ENCODE measurements around the gene TWIST1. TPM values are rescaled to one million over a fixed set of nuclear protein-coding genes. Genes with fewer than 3 reads are reported as not detected.

TWIST1 gene
- total RNA-seq, 1 donor from 2014 or later = not detected

GRCh38 chr7:19102884-19103283, 14.6 kb downstream of the TWIST1 start:
- intact Hi-C loops (cut with DNase I) = no loop called here
- no peak overlapping the region for H3K4me3 ChIP-seq
- H3K27ac ChIP-seq = no peak overlapping the region
- H3K4me1 ChIP-seq = peaks cover 18% of the 10 kb centered on the region
- TF ChIP-seq, protein P1, sequence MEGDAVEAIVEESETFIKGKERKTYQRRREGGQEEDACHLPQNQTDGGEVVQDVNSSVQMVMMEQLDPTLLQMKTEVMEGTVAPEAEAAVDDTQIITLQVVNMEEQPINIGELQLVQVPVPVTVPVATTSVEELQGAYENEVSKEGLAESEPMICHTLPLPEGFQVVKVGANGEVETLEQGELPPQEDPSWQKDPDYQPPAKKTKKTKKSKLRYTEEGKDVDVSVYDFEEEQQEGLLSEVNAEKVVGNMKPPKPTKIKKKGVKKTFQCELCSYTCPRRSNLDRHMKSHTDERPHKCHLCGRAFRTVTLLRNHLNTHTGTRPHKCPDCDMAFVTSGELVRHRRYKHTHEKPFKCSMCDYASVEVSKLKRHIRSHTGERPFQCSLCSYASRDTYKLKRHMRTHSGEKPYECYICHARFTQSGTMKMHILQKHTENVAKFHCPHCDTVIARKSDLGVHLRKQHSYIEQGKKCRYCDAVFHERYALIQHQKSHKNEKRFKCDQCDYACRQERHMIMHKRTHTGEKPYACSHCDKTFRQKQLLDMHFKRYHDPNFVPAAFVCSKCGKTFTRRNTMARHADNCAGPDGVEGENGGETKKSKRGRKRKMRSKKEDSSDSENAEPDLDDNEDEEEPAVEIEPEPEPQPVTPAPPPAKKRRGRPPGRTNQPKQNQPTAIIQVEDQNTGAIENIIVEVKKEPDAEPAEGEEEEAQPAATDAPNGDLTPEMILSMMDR (IDR thresholded peaks at IDR 0.05) = no peak
- no peaks in the 10 kb centered on the region for H3K36me3 ChIP-seq
- no peaks in the 10 kb centered on the region for H3K9me3 ChIP-seq
- no peak for ATAC-seq
- DNase-seq = no peak
- peaks cover 61% of the 10 kb centered on the region for H3K27me3 ChIP-seq (ENCODE audit: low read depth)

DNA sequence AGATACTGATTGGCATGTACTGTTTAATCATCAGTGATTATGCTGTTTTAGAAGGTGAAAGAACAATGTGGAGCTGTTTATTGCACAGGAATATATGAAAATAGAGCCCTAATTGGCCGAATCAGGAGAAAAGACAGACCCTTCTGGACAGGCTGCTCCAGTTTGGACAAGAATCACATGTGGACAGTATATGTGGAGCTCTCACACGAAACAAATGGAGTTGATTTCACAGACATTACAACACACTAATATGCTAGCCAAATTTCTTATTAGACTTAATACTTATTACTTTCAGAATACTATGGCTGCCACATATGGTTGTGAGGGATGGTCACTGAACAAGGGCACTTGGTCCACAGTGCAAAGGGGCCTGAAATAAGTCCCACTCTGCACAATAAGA, 15.5 kb downstream of the TWIST1 start:
- H3K9me3 ChIP-seq = no peaks in the 10 kb centered on the region
- H3K4me1 ChIP-seq = peaks cover 8% of the 10 kb centered on the region
- no peaks in the 10 kb centered on the region for H3K36me3 ChIP-seq
- no peak overlapping the region for H3K4me3 ChIP-seq
- H3K27me3 ChIP-seq (ENCODE audit: low read depth) = peaks cover 51% of the 10 kb centered on the region
- DNase-seq = no peak
- ATAC-seq = no peak
- TF ChIP-seq, protein P1 (IDR thresholded peaks at IDR 0.05) = no peak
- intact Hi-C loops (cut with DNase I) = no loop called here
- H3K27ac ChIP-seq = no peak overlapping the region

DNA sequence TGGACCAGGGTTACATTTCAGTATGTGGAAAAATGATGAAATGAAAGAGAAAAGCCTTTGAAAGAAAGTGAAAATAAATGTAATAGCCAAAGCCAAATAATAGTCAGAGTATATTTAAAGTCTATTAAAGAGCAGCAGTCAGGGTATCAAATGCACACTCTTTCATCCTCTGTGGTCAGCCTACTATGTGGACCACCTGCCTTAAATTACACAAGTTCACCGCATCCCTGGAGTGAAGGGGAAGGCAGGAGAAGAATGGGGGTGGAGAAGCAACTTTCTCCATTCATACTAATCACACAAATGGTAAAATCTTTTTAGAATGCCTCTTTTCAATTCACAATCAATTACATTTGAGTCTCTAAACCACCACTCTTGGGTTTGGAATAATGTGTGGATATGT, 16.0 kb downstream of the TWIST1 start:
- Histone ChIP-seq H3K27ac (no peak overlapping the region), H3K9me3 (no peaks in the 10 kb centered on the region), H3K4me3 (no peak overlapping the region), H3K27me3 (ENCODE audit: low read depth) (peaks cover 47% of the 10 kb centered on the region), H3K4me1 (peaks cover 5% of the 10 kb centered on the region), H3K36me3 (no peaks in the 10 kb centered on the region)
- intact Hi-C loops (cut with DNase I) = no loop called here
- TF ChIP-seq, protein P1 (IDR thresholded peaks at IDR 0.05) = no peak
- DNase-seq (no peak), ATAC-seq (no peak)

DNA sequence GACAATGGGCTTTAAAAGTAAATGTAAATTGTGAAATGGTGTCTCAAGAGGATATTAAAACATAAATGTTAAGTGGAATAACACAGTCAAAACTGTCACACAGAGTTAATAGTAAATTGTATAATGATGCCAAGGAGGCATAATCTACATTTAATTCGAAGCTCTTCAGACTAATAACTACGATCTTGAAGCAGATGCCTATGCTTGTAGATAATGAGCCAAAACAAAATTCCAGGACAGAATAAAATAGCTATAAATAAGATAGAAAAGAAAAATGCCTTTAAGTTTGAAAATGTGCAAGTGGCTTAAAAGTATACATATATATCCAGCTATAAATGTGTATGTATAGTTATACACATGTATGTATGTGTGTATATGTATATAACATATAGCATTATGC, 17.5 kb downstream of the TWIST1 start:
- intact Hi-C loops (cut with DNase I) = no loop called here
- ATAC-seq (no peak), DNase-seq (no peak)
- no peaks in the 10 kb centered on the region for H3K36me3 ChIP-seq
- peaks cover 34% of the 10 kb centered on the region for H3K27me3 ChIP-seq (ENCODE audit: low read depth)
- H3K4me3 ChIP-seq = no peak overlapping the region
- H3K27ac ChIP-seq = no peak overlapping the region
- H3K4me1 ChIP-seq = no peaks in the 10 kb centered on the region
- H3K9me3 ChIP-seq = no peaks in the 10 kb centered on the region
- TF ChIP-seq, protein P1 (IDR thresholded peaks at IDR 0.05) = no peak

- Histone ChIP-seq H3K27ac (no peak overlapping the region), H3K27me3 (ENCODE audit: low read depth) (peaks cover 27% of the 10 kb centered on the region), H3K4me3 (no peak overlapping the region), H3K4me1 (no peaks in the 10 kb centered on the region), H3K36me3 (no peaks in the 10 kb centered on the region), H3K9me3 (no peaks in the 10 kb centered on the region)
- DNase-seq = no peak
- TF ChIP-seq, protein P1 (IDR thresholded peaks at IDR 0.05) = no peak
- intact Hi-C loops (cut with DNase I) = no loop called here
- no peak for ATAC-seq
Observed at GRCh38 chr7:19099194-19099593, 18.2 kb downstream of the TWIST1 start.

- no peak overlapping the region for H3K27ac ChIP-seq
- DNase-seq (no peak), ATAC-seq (no peak)
- TF ChIP-seq, protein P1 (IDR thresholded peaks at IDR 0.05) = no peak
- no peaks in the 10 kb centered on the region for H3K9me3 ChIP-seq
- peaks cover 20% of the 10 kb centered on the region for H3K27me3 ChIP-seq (ENCODE audit: low read depth)
- intact Hi-C loops (cut with DNase I) = no loop called here
- no peak overlapping the region for H3K4me3 ChIP-seq
- H3K4me1 ChIP-seq = no peaks in the 10 kb centered on the region
- no peaks in the 10 kb centered on the region for H3K36me3 ChIP-seq
Observed at GRCh38 chr7:19098510-19098909, 18.9 kb downstream of the TWIST1 start.
